Fibroblast of lung (primary cell): ENCODE results near the gene CARS1.

ENCODE experiments used
- EZH2 ChIP-seq: IDR thresholded peaks from 2 replicates; pipeline ENCODE4 v1.5.1; 2012; ENCODE audit warnings: low read length, control low read depth, mild to moderate bottlenecking; ENCODE audit errors: missing control alignments
- TF ChIP-seq, protein P1 (sequence below), 2 donors: IDR thresholded peaks in 1 of 2; conservative IDR thresholded peaks in 1 of 2; 1 replicate in 1 of 2; 2 replicates in 1 of 2; pipeline ENCODE4 v1.5.1; 2011 to 2012; ENCODE audit warnings: low read length in 2 of 2, control low read depth in 1 of 2, inconsistent platforms in 1 of 2, low read depth in 1 of 2, mild to moderate bottlenecking in 1 of 2

DNA sequence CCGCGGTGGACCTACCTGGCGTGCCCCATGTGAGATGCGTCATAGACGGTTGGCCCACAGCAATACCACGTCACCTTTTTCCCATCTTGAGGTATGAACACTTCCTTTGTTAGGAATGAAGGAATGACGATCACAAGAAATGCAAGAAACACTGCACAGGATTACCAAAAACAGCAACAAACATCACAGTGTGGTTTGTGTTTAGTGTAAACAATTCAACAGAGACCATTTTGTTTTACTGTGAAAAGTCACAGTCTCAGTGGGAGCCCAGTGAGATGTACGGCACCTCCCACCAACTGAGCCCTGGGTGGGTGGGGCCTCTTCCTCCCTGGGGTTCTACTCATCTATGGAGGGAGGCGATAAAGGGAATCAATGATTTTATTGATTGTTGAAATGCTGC, 16.3 kb downstream of the CARS1 start:
- TF ChIP-seq, protein P1, sequence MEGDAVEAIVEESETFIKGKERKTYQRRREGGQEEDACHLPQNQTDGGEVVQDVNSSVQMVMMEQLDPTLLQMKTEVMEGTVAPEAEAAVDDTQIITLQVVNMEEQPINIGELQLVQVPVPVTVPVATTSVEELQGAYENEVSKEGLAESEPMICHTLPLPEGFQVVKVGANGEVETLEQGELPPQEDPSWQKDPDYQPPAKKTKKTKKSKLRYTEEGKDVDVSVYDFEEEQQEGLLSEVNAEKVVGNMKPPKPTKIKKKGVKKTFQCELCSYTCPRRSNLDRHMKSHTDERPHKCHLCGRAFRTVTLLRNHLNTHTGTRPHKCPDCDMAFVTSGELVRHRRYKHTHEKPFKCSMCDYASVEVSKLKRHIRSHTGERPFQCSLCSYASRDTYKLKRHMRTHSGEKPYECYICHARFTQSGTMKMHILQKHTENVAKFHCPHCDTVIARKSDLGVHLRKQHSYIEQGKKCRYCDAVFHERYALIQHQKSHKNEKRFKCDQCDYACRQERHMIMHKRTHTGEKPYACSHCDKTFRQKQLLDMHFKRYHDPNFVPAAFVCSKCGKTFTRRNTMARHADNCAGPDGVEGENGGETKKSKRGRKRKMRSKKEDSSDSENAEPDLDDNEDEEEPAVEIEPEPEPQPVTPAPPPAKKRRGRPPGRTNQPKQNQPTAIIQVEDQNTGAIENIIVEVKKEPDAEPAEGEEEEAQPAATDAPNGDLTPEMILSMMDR (conservative IDR thresholded peaks at IDR 0.05 in 1 of 2, IDR thresholded peaks at IDR 0.05 in 1 of 2; ENCODE audit: low read depth in 1 of 2, low read length in 2 of 2) = no peak
- TF ChIP-seq EZH2 = no peak
